Astrocyte (in vitro differentiated cells and primary cell): Measurements from ENCODE around the gene ACSF3. TPM values are rescaled to one million over a fixed set of nuclear protein-coding genes. Genes with fewer than 3 reads are reported as not detected.
A peak's percentile ranks its signal among the peaks of the same experiment; 100 is the strongest.

Experiments used
- DNase-seq: peaks from one replicate; pipeline ENCODE4 v3.0.0-alpha.2; 2010; ENCODE audit warnings: low read depth
- FAIRE-seq: peaks from 2 replicates; lab custom pipeline; 2011; peaks lifted over from hg19 to GRCh38; lab: Jason Lieb, UNC
- H2AFZ ChIP-seq: 2 replicates; pipeline ENCODE4 v1.6.0; 2012; ENCODE audit warnings: low read depth, low read length, inconsistent platforms
- H3K27ac ChIP-seq: 2 replicates; pipeline ENCODE4 v1.5.1; 2011; ENCODE audit warnings: low read depth, low read length, inconsistent platforms
- H3K27me3 ChIP-seq: 2 replicates; pipeline ENCODE4 v1.6.0; 2011; ENCODE audit warnings: low read length, inconsistent platforms; ENCODE audit not compliant: insufficient read depth
- H3K36me3 ChIP-seq: 2 replicates; pipeline ENCODE4 v1.5.1; 2011; ENCODE audit warnings: low read length, inconsistent platforms; ENCODE audit not compliant: insufficient read depth
- H3K4me1 ChIP-seq: 2 replicates; pipeline ENCODE4 v1.5.1; 2011; ENCODE audit warnings: low read length, inconsistent platforms; ENCODE audit not compliant: insufficient read depth
- H3K4me2 ChIP-seq: 2 replicates; pipeline ENCODE4 v1.6.0; 2012; ENCODE audit warnings: low read length, inconsistent platforms
- H3K4me3 ChIP-seq: 2 replicates; pipeline ENCODE4 v1.5.1; 2011; ENCODE audit warnings: low read depth, mild to moderate bottlenecking, low read length, inconsistent platforms; ENCODE audit not compliant: insufficient read depth
- H3K79me2 ChIP-seq: 2 replicates; pipeline ENCODE4 v1.6.0; 2012; ENCODE audit warnings: mild to moderate bottlenecking, low read length, inconsistent platforms; ENCODE audit not compliant: insufficient read depth
- H3K9ac ChIP-seq: 2 replicates; pipeline ENCODE4 v1.6.0; 2012; ENCODE audit warnings: mild to moderate bottlenecking, low read length, inconsistent platforms
- H3K9me3 ChIP-seq: 2 replicates; pipeline ENCODE4 v1.5.1; 2012; ENCODE audit warnings: low read depth, mild to moderate bottlenecking, low read length, inconsistent platforms; ENCODE audit not compliant: insufficient read depth
- H4K20me1 ChIP-seq: 2 replicates; pipeline ENCODE4 v1.6.0; 2012; ENCODE audit warnings: low read length, inconsistent platforms; ENCODE audit not compliant: insufficient read depth
- H3K27ac Mint-ChIP-seq: one replicate; pipeline ENCODE4 v1.8.0; 2021; ENCODE audit warnings: mild to moderate bottlenecking, mixed read lengths; ENCODE audit not compliant: unreplicated experiment
- H3K27me3 Mint-ChIP-seq: one replicate; pipeline ENCODE4 v1.8.0; 2021; ENCODE audit warnings: low read depth, mixed read lengths; ENCODE audit not compliant: unreplicated experiment
- H3K36me3 Mint-ChIP-seq: one replicate; pipeline ENCODE4 v1.8.0; 2021; ENCODE audit warnings: low read depth, mixed read lengths; ENCODE audit not compliant: unreplicated experiment
- H3K4me1 Mint-ChIP-seq: one replicate; pipeline ENCODE4 v1.8.0; 2021; ENCODE audit warnings: low read depth, mixed read lengths; ENCODE audit not compliant: unreplicated experiment
- H3K4me3 Mint-ChIP-seq: one replicate; pipeline ENCODE4 v1.8.0; 2021; ENCODE audit warnings: mild to moderate bottlenecking, moderate library complexity, mixed read lengths; ENCODE audit not compliant: unreplicated experiment
- H3K9me3 Mint-ChIP-seq: one replicate; pipeline ENCODE4 v1.8.0; 2021; ENCODE audit warnings: mild to moderate bottlenecking, mixed read lengths; ENCODE audit not compliant: unreplicated experiment
- CTCF ChIP-seq: IDR thresholded peaks from 2 replicates; pipeline ENCODE4 v1.5.1; 2011; ENCODE audit warnings: low read depth, mild to moderate bottlenecking, inconsistent platforms, low read length, moderate library complexity; ENCODE audit not compliant: insufficient read depth
- EZH2 ChIP-seq: IDR thresholded peaks from 2 replicates; pipeline ENCODE4 v1.6.1; 2012; ENCODE audit warnings: mild to moderate bottlenecking, low read length, inconsistent platforms; ENCODE audit not compliant: insufficient read depth
- total RNA-seq: library from RNA; stranded (reverse); gene quantifications from 2 replicates; pipeline ENCODE4 v1.2.1, GENCODE V29; 2021

Gene ACSF3
- total RNA-seq, 1 donor from 2014 or later = 17.0 TPM

- no peak for TF ChIP-seq CTCF
- TF ChIP-seq EZH2 = peak; percentile 53
- H3K36me3 Mint-ChIP-seq = no peaks in the 10 kb centered on the region
- FAIRE-seq (no peak), DNase-seq (no peak)
- H3K9me3 Mint-ChIP-seq = peaks cover 9% of the 10 kb centered on the region
- Histone ChIP-seq H3K4me3 (no peak overlapping the region), H3K9me3 (peaks cover 4% of the 10 kb centered on the region), H3K27ac (no peak overlapping the region), H3K27me3 (peaks cover 29% of the 10 kb centered on the region), H3K9ac (no peak overlapping the region), H4K20me1 (no peaks in the 10 kb centered on the region), H3K4me1 (no peaks in the 10 kb centered on the region), H3K4me2 (peak overlapping the region; percentile 74), H3K79me2 (no peaks in the 10 kb centered on the region), H2AFZ (peak overlapping the region; percentile 41), H3K36me3 (no peaks in the 10 kb centered on the region)
- H3K4me3 Mint-ChIP-seq = no peak overlapping the region
- no peaks in the 10 kb centered on the region for H3K4me1 Mint-ChIP-seq
- peaks cover 37% of the 10 kb centered on the region for H3K27me3 Mint-ChIP-seq
- H3K27ac Mint-ChIP-seq = no peak overlapping the region
These were observed 108.1 kb downstream of the ACSF3 start for GRCh38 chr16:89201439-89202377.

GRCh38 chr16:89202422-89203215 is 109.0 kb downstream of the ACSF3 start:
- Histone ChIP-seq H3K9me3 (peaks cover 4% of the 10 kb centered on the region), H3K27me3 (peaks cover 29% of the 10 kb centered on the region), H3K79me2 (no peaks in the 10 kb centered on the region), H3K4me2 (peak overlapping the region; percentile 50), H3K9ac (no peak overlapping the region), H3K4me3 (no peak overlapping the region), H3K27ac (no peak overlapping the region), H4K20me1 (no peaks in the 10 kb centered on the region), H2AFZ (peak overlapping the region; percentile 41), H3K36me3 (no peaks in the 10 kb centered on the region), H3K4me1 (no peaks in the 10 kb centered on the region)
- FAIRE-seq (no peak), DNase-seq (no peak)
- Mint-ChIP-seq H3K27me3 (peaks cover 34% of the 10 kb centered on the region), H3K27ac (peak overlapping the region; percentile 41), H3K4me1 (no peaks in the 10 kb centered on the region), H3K36me3 (no peaks in the 10 kb centered on the region), H3K4me3 (peak overlapping the region; percentile 40), H3K9me3 (peaks cover 9% of the 10 kb centered on the region)
- TF ChIP-seq CTCF (no peak), EZH2 (peak; percentile 53)

Other genes with a start within 250 kb of the ACSF3 start
- 31.1 and 31.7 TPM in 2 replicates for gene GALNS, start 236.9 kb upstream of the ACSF3 start, total RNA-seq
- 59.1 and 63.0 TPM in 2 replicates for gene TRAPPC2L, start 236.7 kb upstream of the ACSF3 start, total RNA-seq
- gene PABPN1L, start 227.2 kb upstream of the ACSF3 start, total RNA-seq = not detected in 2 replicates
- gene CBFA2T3, start 116.6 kb upstream of the ACSF3 start, total RNA-seq = 2.2 and 2.4 TPM in 2 replicates
- 0.17 and 0.18 TPM in 2 replicates for gene CDH15, start 77.9 kb downstream of the ACSF3 start, total RNA-seq
- gene SLC22A31, start 106.7 kb downstream of the ACSF3 start, total RNA-seq = 0.58 and 1.3 TPM in 2 replicates
- 12.2 and 15.5 TPM in 2 replicates for gene ZNF778, start 123.9 kb downstream of the ACSF3 start, total RNA-seq